CD1c-positive myeloid dendritic cell (primary cell): ENCODE results near the gene C14orf93.
A peak's percentile ranks its signal among the peaks of the same experiment; 100 is the strongest.

Source experiments
- DNase-seq: peaks from one replicate; pipeline ENCODE4 v3.0.0-alpha.2; 2016; ENCODE audit errors: extremely low spot score

The C14orf93 gene, protein sequence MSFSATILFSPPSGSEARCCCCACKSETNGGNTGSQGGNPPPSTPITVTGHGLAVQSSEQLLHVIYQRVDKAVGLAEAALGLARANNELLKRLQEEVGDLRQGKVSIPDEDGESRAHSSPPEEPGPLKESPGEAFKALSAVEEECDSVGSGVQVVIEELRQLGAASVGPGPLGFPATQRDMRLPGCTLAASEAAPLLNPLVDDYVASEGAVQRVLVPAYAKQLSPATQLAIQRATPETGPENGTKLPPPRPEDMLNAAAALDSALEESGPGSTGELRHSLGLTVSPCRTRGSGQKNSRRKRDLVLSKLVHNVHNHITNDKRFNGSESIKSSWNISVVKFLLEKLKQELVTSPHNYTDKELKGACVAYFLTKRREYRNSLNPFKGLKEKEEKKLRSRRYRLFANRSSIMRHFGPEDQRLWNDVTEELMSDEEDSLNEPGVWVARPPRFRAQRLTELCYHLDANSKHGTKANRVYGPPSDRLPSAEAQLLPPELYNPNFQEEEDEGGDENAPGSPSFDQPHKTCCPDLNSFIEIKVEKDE

DNA sequence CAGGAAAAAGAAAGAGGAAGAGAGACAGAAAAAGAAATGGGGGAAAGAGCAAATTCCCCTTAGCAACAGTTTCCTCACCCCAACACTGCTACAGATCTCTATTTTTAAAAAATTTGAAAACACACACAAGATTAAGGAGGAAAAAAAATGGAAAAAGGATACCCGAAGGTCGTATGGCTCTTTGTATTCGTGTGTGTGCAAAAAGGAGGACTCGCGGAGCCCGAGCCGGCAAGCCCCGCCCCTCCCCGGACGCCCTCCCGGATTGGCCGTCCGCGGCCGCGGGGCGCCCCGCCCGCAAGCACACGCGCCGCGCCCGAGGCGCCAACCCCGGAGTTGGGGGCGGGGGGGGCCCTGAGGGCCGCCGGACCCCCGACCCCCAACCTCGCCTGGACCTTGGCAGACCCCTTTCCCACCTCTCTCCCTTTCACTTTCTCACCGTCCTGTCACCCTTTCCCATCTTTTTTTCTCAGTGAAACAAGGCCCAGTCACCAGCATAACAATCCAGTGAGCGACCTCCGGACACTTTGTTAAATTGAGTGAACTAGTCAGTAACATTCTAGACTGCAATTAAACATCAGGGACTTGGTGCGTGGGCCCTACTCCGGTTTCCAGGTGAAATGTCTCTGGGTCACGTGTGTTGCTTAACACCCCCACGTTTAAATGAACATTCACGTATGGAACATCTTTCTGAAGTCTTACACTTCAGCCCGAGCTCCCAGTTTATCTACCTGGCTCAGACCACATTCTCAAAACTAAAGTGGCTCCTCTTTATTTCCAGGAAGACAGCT, at the start of gene C14orf93:
C14orf93 (minus strand) TSS at position 205 of the 788 bp plus-strand sequence. CDS start 11,120 bp downstream, outside the sequence.
- peak; percentile 72 for DNase-seq

DNA sequence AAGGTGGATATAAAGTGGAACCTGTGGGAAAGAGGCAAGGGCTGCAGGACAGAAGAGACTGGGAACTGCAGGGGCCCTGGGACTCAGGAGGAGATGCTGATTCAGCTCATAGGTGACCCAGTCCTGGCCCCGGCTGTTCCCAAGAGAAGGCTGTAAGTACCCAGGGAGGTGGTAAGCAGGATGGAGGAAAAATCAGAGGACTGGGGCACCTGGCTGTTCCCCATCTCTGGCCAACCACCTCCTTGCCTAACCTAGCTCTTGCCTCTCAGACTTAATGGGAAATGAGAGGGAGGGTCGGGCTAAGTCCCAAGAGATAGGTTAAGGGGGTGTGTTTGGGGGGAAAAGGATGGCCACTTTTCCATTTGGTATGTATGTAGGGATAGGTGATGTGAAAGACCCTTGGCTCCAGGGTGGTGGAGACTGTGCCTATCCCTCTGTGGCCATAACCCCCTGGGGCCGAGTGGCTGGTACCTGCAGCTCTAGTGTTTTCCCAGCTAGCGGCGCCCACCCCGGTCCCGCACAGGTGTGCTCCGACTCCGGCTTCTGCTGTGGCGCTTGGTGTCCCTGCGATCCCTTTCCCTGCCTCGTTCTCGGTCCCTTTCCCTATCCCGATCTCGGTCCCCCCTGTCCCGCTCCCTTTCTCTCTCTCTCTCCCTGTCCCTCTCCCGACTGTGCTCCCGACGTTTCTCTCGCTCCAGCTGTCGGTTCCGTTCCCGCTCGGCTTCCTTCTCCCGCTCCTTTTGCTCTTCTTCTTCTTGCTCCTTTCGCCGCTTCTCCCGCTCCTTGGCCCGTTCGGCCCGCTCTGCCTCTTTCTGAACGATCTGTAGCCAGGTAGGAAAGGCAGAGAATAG, 48.9 kb upstream of the C14orf93 start:
- no peak for DNase-seq

DNA sequence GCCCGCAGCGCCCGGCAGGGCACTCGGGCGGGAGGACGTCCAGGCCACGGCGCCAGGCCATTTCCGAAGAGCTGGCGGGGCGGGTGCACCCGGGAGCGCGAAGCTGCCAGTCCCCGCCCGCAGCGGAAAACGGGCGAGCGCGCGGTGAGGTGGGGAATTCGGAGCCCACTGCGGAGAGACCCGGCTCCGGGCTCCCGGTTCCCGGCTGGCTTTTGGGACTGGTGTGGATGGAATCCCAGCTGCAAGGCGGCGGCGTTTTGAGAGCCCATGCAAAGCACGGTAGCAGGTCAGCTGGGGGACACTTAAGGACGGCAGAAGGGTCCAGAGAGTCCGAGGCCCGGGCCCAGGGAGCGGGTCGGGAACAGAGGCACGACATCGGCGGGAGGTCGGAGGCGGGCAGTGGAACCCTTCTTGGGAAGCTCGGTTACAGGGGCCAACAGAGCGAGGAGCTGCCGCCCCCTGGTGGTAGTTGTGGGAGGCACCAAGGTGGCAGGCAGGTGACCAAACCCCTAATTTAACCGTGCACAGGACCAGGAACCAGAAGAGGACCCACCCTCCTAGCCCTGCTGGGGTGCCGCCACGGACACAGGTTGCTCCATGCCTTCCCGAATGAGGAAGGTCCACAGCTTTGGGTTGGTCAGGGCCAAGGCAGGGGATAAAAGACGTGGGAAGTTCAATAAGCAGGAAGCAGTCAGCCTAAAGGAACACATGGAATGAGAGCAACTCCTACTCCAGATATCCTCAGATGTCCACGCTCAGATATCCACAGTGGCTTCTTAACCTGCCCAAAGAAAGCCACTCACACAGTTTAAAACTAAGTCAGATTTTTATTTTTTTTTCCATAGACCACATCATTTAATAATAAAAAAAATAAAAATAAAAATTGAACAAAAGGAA, 48.1 kb upstream of the C14orf93 start:
- DNase-seq: peak; percentile 86

DNA sequence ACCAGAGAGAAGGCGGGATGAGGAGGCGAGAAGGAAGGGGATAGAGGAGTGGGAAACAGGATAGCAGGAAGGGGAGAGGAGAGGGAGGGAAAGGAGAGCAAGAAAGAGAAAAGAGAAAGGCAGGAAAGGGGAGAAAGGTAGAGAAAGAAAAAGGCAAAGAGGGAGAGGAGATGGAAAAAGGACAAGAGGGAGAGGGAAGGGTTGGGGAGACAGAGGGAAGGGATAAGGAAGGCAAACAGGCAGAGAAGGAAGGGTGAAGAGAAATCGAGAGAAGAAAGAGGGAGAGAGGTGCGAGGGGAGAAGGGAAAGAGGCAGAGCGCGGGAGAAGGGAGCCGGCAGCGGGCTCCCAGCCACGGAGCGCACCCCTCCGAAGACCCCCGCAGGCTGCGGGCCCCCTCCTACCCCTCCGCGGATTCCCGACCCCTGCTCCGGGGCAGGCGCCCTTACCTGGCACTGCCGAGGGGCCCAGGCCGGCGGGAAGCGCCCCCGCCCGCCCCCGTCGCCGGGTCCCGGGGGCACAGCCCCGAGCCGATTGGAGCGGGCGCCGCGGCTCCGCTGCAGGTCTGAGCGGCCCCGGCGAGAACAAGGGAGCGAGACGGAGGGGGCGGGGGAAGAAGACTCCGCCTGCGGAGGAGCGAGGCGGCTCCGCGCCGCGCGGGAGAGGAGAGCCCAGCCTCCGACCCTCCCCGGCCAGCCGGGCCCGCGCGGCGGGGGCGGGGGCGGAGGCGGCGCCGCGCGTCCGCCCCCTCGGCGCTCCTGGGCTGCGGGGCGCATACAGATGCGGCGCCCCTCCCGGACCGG, 47.2 kb upstream of the C14orf93 start, which contains the start of gene CDH24:
CDH24 (minus strand) TSS at position 565 of the 801 bp plus-strand sequence. CDS start 1,787 bp downstream, outside the sequence.
- DNase-seq: peak; percentile 51

DNA sequence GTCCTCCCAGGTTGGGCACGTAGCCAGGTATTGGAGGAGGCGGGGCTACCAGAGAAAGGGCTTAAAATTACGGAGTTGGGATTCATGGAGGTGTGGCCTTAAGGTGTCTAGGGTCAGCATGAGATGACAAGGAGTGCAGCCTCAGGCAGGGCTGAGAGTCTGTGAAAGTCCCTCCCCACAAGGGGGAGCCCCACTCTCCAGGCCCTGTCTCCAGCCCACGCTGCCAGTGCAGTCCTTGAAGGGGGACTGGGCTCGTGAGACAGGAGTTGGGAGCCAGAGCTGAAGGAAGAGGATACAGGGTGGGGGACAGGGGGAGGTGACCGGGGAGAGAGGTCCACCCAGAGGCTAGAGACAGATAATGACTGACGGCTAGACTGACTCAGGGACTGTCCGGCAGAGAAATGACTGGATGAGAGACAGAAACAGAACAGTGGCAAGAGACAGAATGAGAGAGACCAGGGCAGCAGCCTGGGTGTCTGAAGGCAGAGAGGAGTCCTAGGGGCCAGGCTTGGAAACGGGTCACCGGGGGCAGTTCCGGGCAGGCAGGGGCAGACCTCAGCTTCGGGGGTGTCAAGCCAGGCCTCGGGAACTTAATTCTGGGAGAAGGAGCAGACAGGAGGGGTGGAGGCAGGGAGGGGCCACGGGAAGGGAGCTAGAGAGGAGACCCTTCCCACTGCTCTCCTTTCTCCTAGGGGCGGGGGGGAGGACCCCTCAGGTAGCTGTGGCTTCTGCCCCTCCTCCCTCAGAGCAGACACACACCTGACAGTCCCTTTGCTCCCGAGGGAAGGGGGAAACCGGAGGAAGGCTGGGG, 46.4 kb upstream of the C14orf93 start:
- peak; percentile 77 for DNase-seq

DNA sequence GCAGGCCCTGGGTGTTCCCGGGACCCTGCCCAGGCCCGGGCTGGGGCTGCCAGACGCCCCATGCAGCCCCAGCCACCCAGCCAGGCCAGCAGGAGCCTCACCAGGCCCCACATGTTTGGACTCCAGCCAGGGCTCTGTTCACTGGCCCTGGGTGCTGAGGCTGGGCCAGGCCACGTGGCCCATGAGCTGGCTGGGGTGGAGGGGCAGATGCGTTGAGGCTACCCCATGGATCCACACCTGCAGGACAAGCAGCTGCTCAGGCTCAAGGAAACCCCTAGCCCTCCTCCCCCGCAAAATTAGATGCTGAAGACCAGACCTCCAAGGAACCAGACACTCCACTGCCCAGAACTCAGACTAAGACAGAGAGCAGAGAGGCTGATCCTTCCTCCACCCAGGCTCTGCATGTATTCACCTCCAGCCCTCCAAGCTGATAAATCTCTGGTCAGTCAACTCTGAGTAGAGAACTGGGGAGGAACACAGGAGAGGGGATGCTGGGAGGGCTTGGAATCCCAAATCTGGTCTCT, 45.7 kb upstream of the C14orf93 start:
- no peak for DNase-seq

DNA sequence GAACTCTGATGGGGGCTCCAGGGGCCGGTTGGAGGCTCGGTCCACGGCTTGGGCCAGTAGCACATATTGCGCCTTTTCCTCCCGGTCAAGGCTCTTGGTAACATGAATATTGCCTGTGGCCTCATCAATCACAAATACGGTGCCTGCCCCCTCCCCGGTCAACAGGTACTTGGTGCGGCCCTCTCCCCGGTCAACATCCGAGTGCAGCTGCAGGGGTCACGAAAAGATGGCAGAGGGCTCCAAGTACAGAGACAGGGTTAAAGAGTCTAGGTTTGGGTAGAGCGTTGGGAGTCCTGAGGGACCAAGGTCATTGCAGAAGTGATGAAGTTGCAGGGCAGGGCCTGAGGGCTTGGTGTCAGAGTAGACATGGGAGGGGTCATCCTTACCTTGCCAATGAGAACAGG, 45.2 kb upstream of the C14orf93 start:
- no peak for DNase-seq

DNA sequence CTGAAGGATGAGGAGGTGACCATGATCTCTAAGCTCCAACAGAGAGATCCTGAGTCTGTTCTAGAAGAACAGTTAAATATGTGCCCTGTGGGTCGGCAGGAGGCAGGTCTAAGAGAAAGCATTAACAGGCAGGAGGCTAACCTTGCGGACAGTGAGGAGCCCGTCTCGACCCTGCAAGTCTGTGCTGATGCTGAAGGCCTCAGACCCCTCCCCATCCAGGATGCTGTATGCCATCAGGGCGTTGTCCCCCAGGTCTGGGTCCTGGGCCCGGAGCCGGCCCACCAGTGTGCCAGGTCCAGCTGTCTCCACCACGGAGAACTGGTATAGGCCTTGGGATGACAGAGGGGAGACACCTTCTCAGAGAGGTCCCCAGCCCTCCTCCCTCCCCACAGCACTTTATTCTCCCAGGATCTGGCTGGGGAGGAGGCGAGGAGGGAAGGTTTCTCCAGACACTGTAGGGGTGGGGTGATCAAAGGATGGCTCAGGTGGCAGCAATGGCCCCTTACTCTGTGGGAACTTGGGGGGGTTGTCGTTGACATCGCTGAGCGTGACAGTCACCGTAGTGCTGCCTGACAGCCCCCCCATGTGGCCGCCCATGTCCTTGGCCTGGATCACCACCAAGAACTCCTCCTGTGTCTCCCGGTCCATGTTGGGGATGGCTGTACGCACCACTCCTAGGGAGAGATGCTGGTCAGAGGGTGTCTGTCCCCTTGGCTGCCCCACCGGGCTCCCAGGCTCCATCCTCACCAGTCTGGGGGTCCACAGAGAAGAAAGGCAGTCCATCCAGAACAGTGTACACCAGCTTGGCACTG, 44.3 kb upstream of the C14orf93 start:
- no peak for DNase-seq

DNA sequence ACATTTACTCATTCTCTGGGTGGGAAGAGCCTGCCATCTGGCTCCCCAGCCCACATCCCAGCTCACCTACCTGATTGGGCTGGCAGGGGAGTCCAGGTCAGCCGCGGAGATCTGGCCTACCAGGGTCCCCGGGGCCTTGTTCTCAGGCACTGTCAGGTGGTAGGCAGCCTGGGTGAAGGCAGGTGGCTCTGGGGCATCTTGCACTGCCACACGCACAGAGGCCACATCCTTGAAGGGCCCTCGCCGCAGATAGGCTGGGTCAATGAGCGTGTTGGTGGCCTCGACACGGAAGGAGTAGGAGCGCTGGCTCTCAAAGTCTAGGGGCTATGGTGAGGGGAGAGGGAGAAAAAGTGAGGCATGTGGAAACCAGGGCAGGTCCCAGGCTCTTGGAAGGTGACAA, 43.5 kb upstream of the C14orf93 start:
- DNase-seq: no peak

DNA sequence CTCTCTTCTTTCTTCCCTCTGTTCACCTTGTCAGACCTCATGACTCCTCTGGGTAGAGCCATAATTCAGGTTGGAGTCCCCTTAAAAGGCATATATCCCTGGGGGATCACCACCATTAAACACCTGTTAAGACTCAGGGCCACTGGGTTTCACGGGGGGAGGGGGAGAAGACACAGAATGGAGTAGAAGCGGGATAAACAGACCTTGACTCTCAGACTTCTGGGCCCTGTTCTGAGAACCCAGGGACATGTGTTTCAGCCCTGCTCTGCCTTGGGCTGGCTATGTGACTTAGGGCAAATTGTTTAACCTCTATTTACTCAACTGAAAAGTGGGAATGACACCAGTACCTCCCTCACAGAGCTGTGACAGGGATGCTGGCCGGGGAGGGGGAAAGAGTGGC, 42.7 kb upstream of the C14orf93 start:
- DNase-seq: no peak

DNA sequence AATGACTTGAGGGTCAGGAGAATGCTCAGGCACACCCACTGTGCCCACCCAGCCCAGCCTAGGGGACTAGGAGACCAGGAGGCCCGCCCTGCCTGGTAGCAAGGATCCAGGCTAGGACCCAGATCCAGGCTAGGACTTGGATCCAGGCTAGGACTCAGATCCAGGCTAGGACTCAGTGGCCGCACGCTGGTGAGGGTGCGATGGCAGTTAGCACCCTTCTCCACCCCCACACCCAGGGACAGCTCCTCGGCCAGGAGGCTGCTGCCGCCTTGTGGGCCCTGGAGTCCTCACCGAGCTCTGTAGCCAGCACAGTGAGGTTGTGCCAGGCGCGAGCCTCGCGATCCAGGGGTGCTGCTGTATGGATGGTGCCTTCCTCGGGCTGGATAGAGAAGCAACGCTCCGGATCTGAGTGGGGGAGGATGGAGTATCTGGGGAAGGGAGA, 42.3 kb upstream of the C14orf93 start:
- no peak for DNase-seq

DNA sequence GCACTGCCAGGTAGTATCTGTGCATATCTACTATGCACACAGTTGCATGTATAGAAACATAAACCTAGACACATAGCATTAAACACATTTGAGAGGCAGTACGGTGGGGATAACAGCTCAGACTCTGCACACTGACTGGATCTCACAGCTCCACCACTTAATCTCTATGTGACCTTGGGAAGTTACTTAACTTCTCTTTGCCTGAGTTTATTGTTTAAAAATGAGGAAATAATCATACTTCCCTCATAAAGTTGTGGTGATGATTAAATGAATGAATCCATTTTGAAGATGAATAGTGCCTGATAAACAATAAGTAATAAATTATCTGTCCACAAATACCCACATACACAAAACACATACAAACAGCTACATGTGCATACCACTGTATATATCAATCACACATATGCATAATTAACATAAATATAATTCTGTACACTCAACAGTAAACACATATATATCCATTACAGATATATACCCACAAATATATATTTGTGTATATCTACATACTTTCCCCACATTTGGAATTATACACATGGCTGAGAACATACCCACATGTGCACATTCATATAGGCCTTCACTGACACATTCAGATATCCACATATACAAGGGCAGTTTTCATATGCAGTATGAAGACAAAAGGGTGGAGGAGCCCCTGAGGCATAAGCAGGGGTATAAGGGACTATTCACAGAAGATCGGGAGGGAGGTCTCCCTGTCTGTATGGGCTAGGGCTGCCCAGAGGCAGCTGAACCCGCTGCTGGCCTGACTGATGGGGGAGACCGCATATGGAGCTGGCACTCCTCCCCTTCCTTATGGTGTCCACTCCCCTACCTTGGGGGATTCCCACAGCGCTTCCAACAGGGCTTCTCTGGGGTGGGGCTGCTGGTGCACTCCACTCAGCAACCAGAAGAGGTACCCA, 41.5 kb upstream of the C14orf93 start:
- DNase-seq: peak; percentile 22

DNA sequence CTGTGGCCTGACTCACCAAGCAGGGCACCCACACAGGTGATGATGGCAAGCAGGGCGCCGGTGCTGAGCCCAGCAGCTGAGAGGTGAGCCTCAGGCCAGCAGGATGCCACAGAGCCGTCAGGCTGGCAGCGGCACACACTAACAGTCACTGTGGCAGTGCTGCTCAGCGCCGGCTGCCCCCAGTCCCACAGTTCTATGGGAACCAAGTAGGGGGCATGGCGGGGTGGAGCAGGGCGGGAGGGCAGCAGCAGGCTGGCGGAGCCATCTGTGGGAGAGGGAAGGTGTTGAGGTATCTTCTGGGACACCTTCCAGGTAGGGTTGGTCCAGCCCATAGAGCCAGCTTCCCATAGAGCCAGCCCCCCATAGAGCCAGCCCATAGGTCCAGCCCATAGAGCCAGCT, 39.1 kb upstream of the C14orf93 start:
- no peak for DNase-seq

DNA sequence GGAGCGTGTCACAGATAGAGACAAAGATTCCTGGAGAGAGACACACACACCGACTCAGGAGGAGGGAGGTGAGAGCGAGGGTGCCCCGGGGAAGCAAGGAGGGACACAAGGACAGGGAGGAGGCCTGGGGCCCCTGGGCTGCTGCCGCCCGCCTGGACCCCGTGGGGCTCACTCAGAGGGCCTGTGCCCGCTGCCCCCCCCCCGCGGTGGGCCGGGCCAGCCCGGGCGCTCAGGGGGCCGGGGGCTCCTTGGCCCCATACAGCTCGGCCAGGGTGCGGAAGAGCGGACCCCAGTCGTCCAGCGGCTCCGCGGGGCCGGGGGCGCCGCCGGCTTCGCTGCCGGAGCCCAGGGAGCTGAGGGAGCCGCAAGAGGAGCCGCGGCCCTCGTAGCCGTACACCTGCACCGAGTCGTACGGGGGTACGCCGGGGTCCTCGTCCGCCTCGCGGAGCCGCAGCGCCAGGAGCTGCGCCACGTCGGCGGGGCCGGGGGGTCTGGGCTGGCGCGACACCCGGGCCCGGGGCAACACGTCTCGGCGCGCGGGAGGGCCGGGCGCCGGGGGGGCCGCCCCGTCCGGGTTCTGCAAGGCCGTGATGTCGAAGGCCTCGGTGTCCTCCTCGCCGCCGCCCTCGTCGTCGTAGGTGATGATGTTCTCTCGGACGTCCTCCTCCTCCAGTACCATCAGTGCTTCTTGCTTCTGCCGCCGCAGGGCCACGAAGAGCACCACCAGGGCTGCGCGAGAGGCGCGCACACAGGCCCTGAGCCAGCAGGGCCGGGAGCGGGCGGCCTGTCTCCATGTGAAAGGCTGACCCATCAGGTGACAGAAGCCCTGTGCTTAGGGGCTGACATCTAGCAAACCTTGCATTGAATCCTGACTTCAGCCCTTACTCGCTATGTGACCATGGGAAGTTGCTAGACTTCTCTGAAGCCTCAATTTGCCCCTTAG, 38.1 kb upstream of the C14orf93 start:
- DNase-seq: no peak

DNA sequence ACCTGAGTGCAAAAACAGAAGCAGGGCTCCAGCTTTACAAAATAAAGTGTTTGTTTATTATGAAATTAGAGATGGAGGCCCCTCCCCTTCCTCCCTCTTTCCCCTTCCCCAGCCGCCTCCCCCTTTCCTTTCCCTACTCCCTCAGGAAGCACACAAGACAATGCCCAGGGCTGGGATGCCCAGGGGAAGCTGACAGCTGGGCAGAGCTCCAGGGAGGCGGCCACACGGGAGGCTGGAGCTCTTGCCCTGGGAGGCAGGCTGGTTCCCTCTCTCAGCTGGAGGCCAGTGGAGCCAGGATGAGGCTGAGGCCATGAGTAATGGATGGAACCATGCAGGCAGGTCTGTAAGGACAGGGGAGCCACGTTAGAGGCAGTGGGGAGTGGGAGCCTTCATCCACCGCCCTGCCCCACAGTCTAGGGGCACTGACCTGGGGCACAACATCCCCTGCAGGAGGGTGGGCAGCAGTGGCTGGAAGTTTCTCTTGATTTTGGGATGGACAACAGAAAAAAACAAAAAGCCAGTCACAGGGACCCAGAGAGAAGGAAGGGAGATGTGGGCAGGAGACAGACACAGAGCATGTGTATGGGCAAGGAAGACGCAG, 37.2 kb upstream of the C14orf93 start:
- no peak for DNase-seq
